Endometrial microvascular endothelial cells (primary cell): Measurements from ENCODE around the gene RECK. TPM values are rescaled to one million over a fixed set of nuclear protein-coding genes. Genes with fewer than 3 reads are reported as not detected.

ENCODE experiments used
- in situ Hi-C: cut with HindIII; loops from 2 replicates; pipeline ENCODE4 v1.10.0; 2017; ENCODE audit warnings: low sequenced_read_pairs, low pct_unique_long_range_greater_than_20kb; ENCODE audit errors: inconsistent ontology term
- total RNA-seq: library from RNA; depleted of rRNA; stranded (reverse); fragments of >200 nt; gene quantifications from one replicate; pipeline ENCODE4 v1.2.3, GENCODE V29; 2015; ENCODE audit errors: inconsistent ontology term

RECK gene
- total RNA-seq, 1 donor from 2014 or later: 13.6 TPM

DNA sequence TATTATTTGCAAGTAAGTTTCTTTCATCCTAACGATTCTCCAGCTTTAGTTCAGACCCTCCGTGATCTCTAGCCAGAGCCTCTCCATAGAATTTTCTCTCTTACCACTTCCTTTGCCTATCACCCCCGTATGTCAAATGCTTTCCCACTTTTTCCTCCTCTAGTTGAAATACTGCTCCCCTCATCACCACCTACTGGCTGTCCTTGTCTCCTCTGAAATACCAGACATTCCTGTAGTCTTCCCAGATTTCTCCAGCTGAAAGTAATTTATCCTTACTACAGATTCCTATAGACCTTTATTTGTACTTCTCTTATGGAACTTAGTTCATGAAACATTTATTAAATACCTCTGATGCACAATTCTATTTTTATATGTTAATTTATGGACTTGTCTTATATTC lies 63.8 kb downstream of the RECK start:
- in situ Hi-C loops: no loop called here

- in situ Hi-C loops: no loop called here
Observed at GRCh38 chr9:36101916-36102741, 65.4 kb downstream of the RECK start.

DNA sequence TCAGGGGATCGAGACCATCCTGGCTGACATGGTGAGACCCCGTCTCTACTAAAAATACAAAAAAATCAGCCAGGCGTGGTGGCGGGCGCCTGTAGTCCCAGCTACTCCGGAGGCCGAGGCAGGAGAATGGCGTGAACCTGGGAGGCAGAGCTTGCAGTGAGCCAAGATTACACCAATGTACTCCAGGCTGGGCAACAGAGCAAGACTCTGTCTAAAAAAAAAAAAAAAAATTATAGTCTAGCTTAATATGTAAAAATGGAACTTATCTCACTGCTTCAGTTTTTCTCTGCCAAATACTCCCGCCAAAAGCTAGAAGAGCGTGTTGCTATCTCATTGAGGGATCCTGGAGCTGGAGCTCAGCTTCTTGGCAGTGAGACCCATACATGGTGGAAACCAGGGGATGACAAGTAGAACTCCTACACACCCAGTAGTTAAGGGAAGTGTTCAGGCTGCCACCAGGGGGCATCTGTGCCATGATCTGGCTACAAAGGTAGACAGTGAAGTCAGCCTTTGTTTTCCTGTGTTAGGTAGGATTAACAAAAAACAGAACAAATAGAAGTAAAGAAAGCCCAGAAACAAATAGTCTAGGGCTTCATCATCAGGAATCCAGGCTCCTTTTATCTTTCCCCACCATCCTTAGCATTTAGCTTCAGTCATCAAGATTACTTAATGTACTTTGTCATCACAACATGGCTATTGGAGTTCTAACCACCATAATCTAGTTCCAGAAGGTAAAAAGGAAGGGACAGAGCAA lies 66.2 kb downstream of the RECK start:
- in situ Hi-C loops: no loop called here

GRCh38 chr9:36109071-36109470 lies 72.4 kb downstream of the RECK start:
- in situ Hi-C loops: no loop called here

DNA sequence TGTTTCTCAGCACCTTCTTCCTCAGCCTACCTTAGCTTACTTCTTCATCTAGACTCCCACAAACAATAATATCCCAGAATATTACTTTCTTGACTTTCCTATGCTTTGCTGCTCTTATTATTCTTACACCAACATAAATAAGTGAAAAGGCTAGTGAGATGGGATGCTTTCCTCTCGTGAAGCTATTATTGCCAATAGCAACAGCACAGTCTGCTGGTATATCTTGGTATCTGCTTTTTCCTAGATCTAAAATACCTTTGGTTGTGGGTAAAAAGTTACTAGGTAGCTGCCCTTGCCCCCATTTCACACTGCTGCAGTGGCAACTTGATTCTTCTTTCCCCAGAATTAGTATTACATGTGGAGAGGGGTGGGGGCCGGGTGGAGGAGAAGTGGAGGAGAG lies 73.7 kb downstream of the RECK start:
- in situ Hi-C loops: no loop called here

DNA sequence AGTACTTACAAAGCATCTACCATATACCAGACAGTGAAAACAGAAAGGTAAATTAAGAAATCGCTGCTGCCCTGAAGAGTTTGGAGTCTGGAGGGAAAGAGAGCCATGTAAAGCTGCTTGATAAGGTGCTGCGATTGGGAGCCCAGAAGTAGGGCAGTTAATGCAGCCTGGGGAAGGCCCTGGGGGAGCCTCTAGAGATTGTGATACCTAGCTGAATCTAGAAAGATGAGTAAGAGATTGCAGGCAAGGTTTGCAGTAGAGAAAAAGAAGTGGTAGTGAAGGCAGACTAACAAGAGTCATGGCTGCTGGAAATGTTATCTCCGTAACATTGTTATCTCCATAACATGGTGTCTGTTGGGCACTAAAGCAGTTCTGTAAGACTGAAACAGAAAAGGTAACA lies 75.8 kb downstream of the RECK start:
- in situ Hi-C loops: no loop called here

DNA sequence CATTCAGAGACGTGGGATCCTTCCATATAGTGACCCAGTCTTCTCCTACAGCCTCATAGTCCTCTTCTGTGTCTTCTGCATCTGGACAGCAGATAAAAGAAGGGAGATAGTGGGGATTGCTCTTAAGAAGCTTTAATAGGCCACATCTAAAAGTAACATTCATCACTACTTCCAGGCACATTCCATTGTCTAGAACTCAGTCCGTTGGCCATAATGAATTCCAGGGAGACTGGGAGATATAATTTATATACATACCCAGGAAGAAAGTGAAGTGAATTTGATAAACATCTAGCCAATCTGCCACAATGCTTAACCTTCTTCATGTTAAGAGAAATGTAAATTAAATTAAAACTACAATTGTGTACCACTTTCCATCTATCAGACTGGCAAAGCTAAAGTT lies 77.3 kb downstream of the RECK start:
- in situ Hi-C loops: no loop called here

DNA sequence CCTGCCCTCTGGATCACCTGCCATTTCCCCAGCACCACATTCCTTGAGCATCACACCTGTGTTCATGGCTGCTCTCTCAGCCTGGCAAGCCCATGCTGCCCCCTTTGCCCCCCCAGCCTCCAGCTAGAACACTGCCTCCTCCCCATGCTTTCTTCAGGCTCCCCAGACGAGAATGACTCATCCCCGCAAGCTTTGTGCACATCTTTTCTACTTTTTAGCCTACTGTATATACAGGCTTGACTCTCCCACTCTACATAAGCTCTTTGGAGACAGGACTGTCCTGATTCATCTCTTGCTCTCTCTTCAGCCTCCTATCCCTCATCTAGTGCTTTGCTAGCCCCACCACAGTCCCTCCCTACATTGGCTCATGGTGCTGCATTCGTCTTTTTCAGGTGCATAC lies 79.9 kb downstream of the RECK start:
- in situ Hi-C loops: no loop called here

DNA sequence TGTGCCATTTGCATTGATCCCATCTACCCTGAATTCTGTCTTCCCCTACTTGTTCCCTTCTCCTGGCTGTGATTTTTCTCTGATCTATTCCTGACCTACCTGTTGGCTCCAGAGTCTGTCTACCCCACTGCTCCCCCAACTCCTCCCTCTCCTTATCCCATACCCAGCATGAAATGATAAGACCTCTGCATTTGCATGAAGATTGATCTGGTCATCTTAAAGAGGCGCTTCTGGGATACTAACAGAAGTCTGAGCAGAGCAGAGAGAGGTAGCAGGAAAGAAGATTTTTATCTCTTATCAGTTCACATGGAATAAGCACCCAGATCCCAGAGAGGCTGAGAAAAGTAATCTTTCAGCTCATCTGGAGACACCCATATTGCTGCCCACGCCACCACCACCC lies 81.5 kb downstream of the RECK start:
- in situ Hi-C loops: no loop called here

GRCh38 chr9:36118706-36119105 lies 82.0 kb downstream of the RECK start:
- in situ Hi-C loops: no loop called here

DNA sequence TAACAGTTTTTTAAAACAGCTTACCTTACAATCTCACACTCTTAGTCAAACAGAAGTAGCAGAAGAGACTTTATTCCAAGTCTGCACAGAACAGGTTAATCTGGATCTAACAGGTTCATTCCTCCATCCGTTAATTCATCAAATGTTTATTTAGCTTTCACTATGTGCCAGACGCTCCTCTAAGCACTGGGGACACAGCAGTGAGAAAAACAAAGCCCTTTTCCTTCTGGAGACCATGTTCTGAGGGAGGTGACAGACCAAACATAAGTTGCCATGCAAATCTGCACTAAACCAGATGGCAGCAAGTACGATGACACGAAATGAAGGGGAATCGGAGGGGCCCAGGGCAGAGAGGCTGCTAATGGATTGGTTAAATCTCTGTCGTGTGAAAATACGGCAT lies 82.8 kb downstream of the RECK start:
- in situ Hi-C loops: no loop called here

- in situ Hi-C loops: no loop called here
Observed at GRCh38 chr9:36120705-36121104, 84.0 kb downstream of the RECK start.

DNA sequence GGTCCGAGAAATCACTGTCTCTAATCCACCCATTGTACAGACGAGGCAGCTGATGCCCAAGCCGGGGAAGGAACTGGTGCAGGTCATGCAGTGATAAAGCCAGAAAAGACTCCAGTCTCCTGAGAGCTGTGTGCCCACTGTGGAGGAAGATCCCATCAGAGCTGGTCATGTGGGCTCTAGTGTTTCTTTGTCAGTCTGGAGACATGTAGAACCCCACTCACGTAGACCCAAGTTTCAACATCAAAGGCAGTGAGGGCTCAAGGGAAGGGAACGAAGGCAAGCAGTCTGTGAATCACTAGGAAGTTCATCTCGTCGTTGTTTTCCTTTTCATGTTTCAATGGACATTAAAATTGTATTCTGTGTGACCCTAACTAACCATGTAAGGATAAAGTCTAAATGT lies 85.3 kb downstream of the RECK start:
- in situ Hi-C loops: no loop called here

DNA sequence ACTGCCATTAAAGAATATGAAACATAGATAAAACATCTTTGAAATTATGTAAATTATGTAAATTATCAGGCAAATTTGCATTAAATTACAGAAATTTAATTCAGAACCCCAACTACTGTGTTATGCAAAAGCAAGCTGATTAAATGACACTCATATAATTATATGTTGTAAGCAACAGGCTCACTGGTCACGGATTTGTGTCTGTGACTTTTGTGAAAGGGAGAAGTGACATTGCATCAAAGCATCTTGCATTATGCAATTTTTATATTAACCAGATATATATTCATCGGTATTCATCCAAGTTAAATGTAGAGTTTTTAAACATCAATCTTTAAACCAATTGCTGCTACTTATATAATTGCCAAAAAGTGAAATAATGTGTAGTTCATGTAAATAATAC lies 86.8 kb downstream of the RECK start:
- in situ Hi-C loops: no loop called here

GRCh38 chr9:36125062-36125855 lies 88.5 kb downstream of the RECK start:
- in situ Hi-C loops: no loop called here

DNA sequence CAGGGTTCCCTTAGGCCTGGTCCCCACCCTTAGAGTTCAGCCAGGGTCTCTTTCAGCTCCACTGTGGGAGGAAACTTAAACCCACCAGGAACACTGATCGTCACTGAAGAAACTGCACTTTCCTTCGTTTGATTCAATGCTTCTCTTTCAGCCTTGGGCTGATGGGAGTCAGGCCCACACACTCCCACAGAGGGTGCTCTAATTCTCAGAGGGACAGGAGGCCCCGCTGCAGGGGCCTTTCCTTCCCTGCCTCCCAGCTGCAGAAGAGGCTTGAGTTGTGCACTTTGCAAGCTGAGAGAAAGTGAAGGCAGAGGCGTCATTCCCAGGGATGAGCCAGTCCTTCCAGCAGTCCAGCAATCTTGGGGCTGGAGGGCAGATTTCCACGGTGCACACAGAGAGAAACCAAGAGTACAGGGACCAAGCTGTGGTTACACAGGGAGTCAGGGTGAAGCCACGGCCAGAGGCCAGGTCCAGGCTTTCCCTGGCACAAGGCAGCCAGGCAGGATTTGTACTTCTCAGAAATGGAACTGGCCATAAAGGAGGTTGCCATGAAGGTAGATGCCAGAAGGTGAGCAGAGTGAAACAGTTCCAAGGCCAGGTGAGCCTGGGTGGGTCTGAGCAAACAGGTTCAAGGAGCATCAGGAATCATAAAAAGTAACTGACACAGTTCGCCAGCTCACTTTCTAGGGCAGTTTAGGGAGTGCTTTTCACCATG lies 89.5 kb downstream of the RECK start:
- in situ Hi-C loops: no loop called here

- in situ Hi-C loops: no loop called here
Observed at GRCh38 chr9:36127652-36128244, 91.0 kb downstream of the RECK start.

DNA sequence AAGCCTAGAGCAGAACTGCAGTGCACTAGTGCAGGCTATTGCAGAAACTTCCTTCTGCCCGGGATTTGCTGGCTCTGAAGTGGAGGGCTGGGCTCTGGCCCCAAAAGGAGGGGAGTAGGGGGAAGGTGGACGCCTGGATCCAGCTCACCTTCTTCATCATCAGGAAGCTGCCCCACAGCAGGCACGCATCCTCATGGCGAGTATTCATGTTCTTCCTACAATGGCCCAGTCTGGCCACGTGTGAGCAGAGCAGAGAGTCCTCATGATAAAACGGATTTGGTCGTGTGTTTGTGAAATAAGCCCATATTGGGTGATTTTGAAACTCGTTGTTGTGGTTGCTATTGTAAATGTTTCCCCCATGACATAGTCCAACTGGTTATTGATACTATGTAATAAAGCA lies 91.6 kb downstream of the RECK start:
- in situ Hi-C loops: no loop called here

GRCh38 chr9:36129139-36129538 lies 92.4 kb downstream of the RECK start:
- in situ Hi-C loops: no loop called here
